GF-D8 (cell line): ENCODE results near the gene ACACA.
A peak's percentile ranks its signal among the peaks of the same experiment; 100 is the strongest.

Experiments used
- DNase-seq: peaks from one replicate; lab custom pipeline; 2025; lab: John Stamatoyannopoulos, UW

Gene ACACA

GRCh38 chr17:37225465-37225864 is 181.2 kb downstream of the ACACA start:
- no peak for DNase-seq

GRCh38 chr17:37221865-37222264 is 184.8 kb downstream of the ACACA start:
- no peak for DNase-seq

GRCh38 chr17:37220607-37220953 is 186.1 kb downstream of the ACACA start:
- DNase-seq, result no peak

- DNase-seq, result no peak
These were observed 186.6 kb downstream of the ACACA start for GRCh38 chr17:37219876-37220606.

- no peak for DNase-seq
These were observed 187.8 kb downstream of the ACACA start for GRCh38 chr17:37218849-37219248.

GRCh38 chr17:37214416-37214815 is 192.2 kb downstream of the ACACA start:
- DNase-seq, result no peak

- no peak for DNase-seq
These were observed 192.7 kb downstream of the ACACA start for GRCh38 chr17:37213927-37214326.

- no peak for DNase-seq
These were observed 194.5 kb downstream of the ACACA start for GRCh38 chr17:37212179-37212578.

GRCh38 chr17:37211136-37211535 is 195.5 kb downstream of the ACACA start:
- no peak for DNase-seq

GRCh38 chr17:37207103-37207502 is 199.5 kb downstream of the ACACA start:
- DNase-seq, result no peak

GRCh38 chr17:37206299-37206698 is 200.3 kb downstream of the ACACA start:
- no peak for DNase-seq

GRCh38 chr17:37200497-37200896 is 206.1 kb downstream of the ACACA start:
- no peak for DNase-seq

- peak; percentile 5 for DNase-seq
These were observed 209.3 kb downstream of the ACACA start for GRCh38 chr17:37197336-37197735.

- DNase-seq, result no peak
These were observed 212.4 kb downstream of the ACACA start for GRCh38 chr17:37194208-37194607.

GRCh38 chr17:37191219-37191618 is 215.4 kb downstream of the ACACA start:
- no peak for DNase-seq

GRCh38 chr17:37190493-37190892 is 216.1 kb downstream of the ACACA start:
- no peak for DNase-seq

- DNase-seq, result no peak
These were observed 218.5 kb downstream of the ACACA start for GRCh38 chr17:37188157-37188556.

GRCh38 chr17:37187262-37187661 is 219.4 kb downstream of the ACACA start:
- no peak for DNase-seq

GRCh38 chr17:37182786-37183465 is 223.7 kb downstream of the ACACA start:
- DNase-seq, result no peak

GRCh38 chr17:37180376-37180775 is 226.3 kb downstream of the ACACA start:
- DNase-seq, result no peak

- DNase-seq, result no peak
These were observed 226.7 kb downstream of the ACACA start for GRCh38 chr17:37179893-37180292.

- no peak for DNase-seq
These were observed 229.3 kb downstream of the ACACA start for GRCh38 chr17:37177254-37177870.

GRCh38 chr17:37176723-37177122 is 229.9 kb downstream of the ACACA start:
- no peak for DNase-seq
